Measurements from ENCODE around the gene IL17RB. TPM values are rescaled to one million over a fixed set of nuclear protein-coding genes. Genes with fewer than 3 reads are reported as not detected.

The IL17RB gene
- total and polyA plus RNA-seq, 2 of the 8 experiments (the other 6 are each of a cell fraction or from before 2014, with no cell fraction given), result 7.0 to 24.6 TPM

DNA sequence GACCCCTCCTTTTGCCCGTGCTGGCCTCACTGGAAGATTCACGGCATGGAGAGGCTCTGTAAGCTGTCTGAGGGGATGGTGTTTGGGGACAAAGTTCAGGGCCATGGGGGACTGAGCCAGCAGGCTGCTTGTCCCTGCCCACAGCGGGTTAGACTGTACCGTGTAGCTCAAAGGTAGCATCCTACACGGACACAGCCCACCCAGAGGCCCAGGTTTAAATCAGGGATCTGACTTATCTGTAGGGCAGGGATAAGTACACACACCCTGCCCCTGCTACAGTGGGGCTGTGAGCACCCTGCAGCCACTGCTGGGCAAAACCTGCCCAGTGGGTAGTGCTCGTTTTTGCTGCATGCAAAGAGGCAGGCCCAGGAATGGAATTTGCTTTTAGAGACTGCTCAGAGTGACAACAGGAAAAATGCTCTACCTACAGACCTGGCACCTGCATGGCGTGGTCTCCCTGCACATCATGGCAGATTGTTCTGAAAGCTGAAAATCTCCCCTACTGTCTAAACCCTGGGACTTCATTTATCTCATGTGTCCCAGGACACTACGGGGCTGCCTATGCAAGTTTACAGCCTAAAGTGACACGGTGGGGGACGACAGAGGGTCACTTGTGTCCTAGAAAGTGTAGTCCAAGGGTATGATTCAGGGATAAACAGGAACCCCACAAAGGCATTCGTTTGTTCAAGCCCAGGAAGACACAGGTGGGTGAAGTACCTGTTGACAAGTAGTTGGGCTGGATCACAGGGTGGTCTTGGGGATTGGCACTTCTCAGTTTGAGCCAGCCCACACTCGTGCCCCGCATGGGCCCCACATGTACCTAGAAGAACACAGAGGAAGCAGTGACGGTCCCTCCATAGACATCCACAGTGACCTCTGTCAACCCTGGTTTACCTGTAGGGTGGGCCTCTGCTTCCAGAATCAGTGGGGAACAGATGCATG is 27.9 kb upstream of the IL17RB start:
- no peak for FAIRE-seq

More for the DNA sequence above, 27.9 kb upstream of the IL17RB start:
- Histone ChIP-seq H3K27me3 (replicated peaks in 1 of 4; ENCODE audit: control insufficient read depth in 3 of 4, extremely low read depth in 1 of 4, insufficient read depth in 3 of 4, low read length in 3 of 4) (no peaks in the 10 kb centered on the region), H3K4me1 (replicated peaks in 1 of 4; ENCODE audit: control insufficient read depth in 3 of 4, insufficient read depth in 4 of 4, low read length in 3 of 4) (no peaks in the 10 kb centered on the region), H3K36me3 (ENCODE audit: control insufficient read depth in 2 of 4, insufficient read depth in 4 of 4, low read length in 3 of 4) (peaks cover 6 to 20% (median 15%) of the 10 kb centered on the region in 4 experiments; a peak in 7 of 8 replicates), H2AK5ac (ENCODE audit: low read depth, low read length) (no peak overlapping the region), H3K79me2 (ENCODE audit: control insufficient read depth in 1 of 2, insufficient read depth in 2 of 2, low read length in 2 of 2) (no peaks in the 10 kb centered on the region), H4K8ac (ENCODE audit: extremely low read depth, insufficient read depth, low read length) (no peak overlapping the region), H3K23ac (ENCODE audit: insufficient read length) (no peak overlapping the region), H4K91ac (replicated peaks; ENCODE audit: insufficient read length, low read length) (no peak overlapping the region), H2BK12ac (ENCODE audit: low read depth, low read length) (no peak overlapping the region), H3K23me2 (ENCODE audit: low read depth, low read length) (no peaks in the 10 kb centered on the region), H2BK120ac (replicated peaks; ENCODE audit: low read depth, low read length) (no peak overlapping the region), H3K4me2 (ENCODE audit: insufficient read depth in 1 of 2, low read depth in 2 of 2, low read length in 2 of 2) (no peak overlapping the region), H3K27ac (ENCODE audit: low read depth, low read length) (no peak overlapping the region), H2BK20ac (ENCODE audit: low read length) (no peak overlapping the region), H3K56ac (replicated peaks; ENCODE audit: insufficient read length, low read depth, low read length) (no peak overlapping the region), H2BK5ac (ENCODE audit: low read depth, low read length) (no peak overlapping the region), H3K9ac (replicated peaks in 1 of 4; ENCODE audit: extremely low read depth in 1 of 4, low read depth in 3 of 4, low read length in 3 of 4) (no peak overlapping the region), H3K9me3 (ENCODE audit: insufficient read depth in 2 of 2, low read depth in 1 of 2, low read length in 1 of 2) (no peaks in the 10 kb centered on the region), H3K14ac (ENCODE audit: insufficient read length) (no peak overlapping the region), H4K5ac (ENCODE audit: insufficient read length, low read depth, low read length) (no peak overlapping the region), H3K18ac (ENCODE audit: extremely low read depth, low read length) (no peak overlapping the region), H3K79me1 (ENCODE audit: low read depth, low read length) (no peaks in the 10 kb centered on the region), H2AFZ (ENCODE audit: low read length) (no peak overlapping the region), H3K4me3 (ENCODE audit: extremely low read depth in 1 of 4, insufficient read depth in 2 of 4, low read depth in 3 of 4, low read length in 4 of 4) (no peak overlapping the region), H4K20me1 (replicated peaks in 1 of 2; ENCODE audit: control insufficient read depth in 1 of 2, insufficient read depth in 2 of 2, low read length in 2 of 2) (peaks cover 3% of the 10 kb centered on the region in 2 experiments), H2BK15ac (ENCODE audit: low read length) (no peak overlapping the region), H3K4ac (replicated peaks; ENCODE audit: insufficient read length, low read depth, low read length) (no peak overlapping the region)
- TF ChIP-seq, protein P1, sequence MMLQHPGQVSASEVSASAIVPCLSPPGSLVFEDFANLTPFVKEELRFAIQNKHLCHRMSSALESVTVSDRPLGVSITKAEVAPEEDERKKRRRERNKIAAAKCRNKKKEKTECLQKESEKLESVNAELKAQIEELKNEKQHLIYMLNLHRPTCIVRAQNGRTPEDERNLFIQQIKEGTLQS (IDR thresholded peaks at IDR 0.05; ENCODE audit: insufficient read depth, low read depth, low read length), result no peak
- WGBS, 2 experiments (ENCODE audit: extremely low coverage in 1 of 2, insufficient coverage in 1 of 2, insufficient read length in 1 of 2, insufficient replicate concordance in 2 of 2, low coverage in 1 of 2, low lambda C conversion rate in 2 of 2, missing lambda C conversion rate in 1 of 2), result 88% methylated on average over 14 of the region's 14 CpGs; no CpG with 5 or more reads in 1 of the 2 experiments
- no peak for DNase-seq (ENCODE audit: low read depth in 1 of 2, low spot score in 2 of 2)
- ChIA-PET CTCF (ENCODE audit: partially characterized antibody) (interaction anchor here (1.1 kb wide), 1 partner anchor 108 kb away, joined by 4 read pairs; no protein-coding TSS in a partner anchor), POLR2A (ENCODE audit: partially characterized antibody) (no interaction called here)
